ENCODE data around the gene DDX46.
"Not testable (repeated sequence)": the region's sequence is repeated elsewhere in the genome, so short reads cannot be mapped to it uniquely, and the experiment has no call there.

Gene DDX46

GRCh38 chr5:134833340-134834032 is 74.9 kb downstream of the DDX46 start:
- TF ChIP-seq CTCF (IDR thresholded peaks at IDR 0.05; ENCODE audit: control extremely low read depth, extremely low read depth, low read depth, missing control alignments): no peak
- ChIA-PET CTCF (interaction anchor here (1.2 to 3.0 kb wide), 3 partner anchors 8 to 71 kb away, joined by 3 to 14 read pairs (median 6); partner anchors contain the start of genes C5orf24 and PCBD2), POLR2A (interaction anchor here (0.5 kb wide), 1 partner anchor 30 kb away, joined by 6 read pairs; no protein-coding TSS in a partner anchor)
- no peak for DNase-seq (ENCODE audit: extremely low spot score)

DNA sequence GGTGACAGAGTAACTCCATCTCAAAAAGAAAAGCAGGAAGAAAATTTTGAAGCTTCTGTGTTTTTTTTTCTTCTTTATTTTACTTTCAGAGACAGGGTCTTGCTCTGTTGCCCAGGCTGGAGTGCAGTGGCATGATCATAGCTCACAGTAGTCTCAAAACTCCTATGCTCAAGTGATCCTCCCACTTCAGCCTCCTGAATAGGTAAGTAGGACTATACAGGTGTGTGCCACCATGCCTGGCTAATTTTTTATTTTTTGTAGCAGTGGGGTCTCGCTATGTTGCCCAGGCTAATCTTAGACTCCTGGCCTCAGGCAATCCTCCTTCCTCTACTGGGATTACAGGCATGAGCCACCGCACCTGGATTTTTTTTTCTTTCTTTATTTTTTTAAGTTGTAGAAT is 77.0 kb downstream of the DDX46 start:
- no peak for TF ChIP-seq CTCF (IDR thresholded peaks at IDR 0.05; ENCODE audit: control extremely low read depth, extremely low read depth, low read depth, missing control alignments)
- POLR2A ChIA-PET: no interaction called here
- no peak for DNase-seq (ENCODE audit: extremely low spot score)
- CTCF ChIA-PET: interaction anchor here (3.0 kb wide), 1 partner anchor 11 kb away, joined by 14 read pairs; no protein-coding TSS in a partner anchor

GRCh38 chr5:134837530-134838181 is 79.1 kb downstream of the DDX46 start:
- DNase-seq (ENCODE audit: extremely low spot score): no peak
- ChIA-PET POLR2A (no interaction called here), CTCF (no interaction called here)
- no peak for TF ChIP-seq CTCF (IDR thresholded peaks at IDR 0.05; ENCODE audit: control extremely low read depth, extremely low read depth, low read depth, missing control alignments)

DNA sequence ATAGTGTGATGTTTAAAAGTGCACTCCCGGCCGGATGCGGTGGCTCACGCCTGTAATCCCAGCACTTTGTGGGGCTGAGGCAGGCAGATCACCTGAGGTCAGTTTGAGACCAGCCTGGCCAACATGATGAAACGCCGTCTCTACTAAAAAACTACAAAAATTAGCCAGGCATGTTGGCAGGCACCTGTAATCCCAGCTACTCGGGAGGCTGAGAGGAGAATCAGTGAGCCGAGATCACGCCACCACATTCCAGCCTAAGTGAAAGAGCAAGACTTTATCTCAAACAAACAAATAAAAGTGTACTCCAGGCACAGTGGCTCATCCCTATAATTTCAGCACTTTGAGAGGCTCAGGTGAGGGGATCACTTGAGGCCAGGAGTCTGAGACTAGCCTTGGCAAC is 79.8 kb downstream of the DDX46 start:
- CTCF ChIA-PET, POLR2A ChIA-PET: not testable (repeated sequence)

GRCh38 chr5:134840811-134841210 is 82.2 kb downstream of the DDX46 start:
- DNase-seq (ENCODE audit: extremely low spot score): no peak
- CTCF ChIA-PET: interaction anchor here (1.2 kb wide), 1 partner anchor 18 kb away, joined by 5 read pairs; no protein-coding TSS in a partner anchor
- no peak for TF ChIP-seq CTCF (IDR thresholded peaks at IDR 0.05; ENCODE audit: control extremely low read depth, extremely low read depth, low read depth, missing control alignments)
- POLR2A ChIA-PET: no interaction called here

More for the DNA sequence above, 79.8 kb downstream of the DDX46 start:
- DNase-seq (ENCODE audit: extremely low spot score): not testable (repeated sequence)

DNA sequence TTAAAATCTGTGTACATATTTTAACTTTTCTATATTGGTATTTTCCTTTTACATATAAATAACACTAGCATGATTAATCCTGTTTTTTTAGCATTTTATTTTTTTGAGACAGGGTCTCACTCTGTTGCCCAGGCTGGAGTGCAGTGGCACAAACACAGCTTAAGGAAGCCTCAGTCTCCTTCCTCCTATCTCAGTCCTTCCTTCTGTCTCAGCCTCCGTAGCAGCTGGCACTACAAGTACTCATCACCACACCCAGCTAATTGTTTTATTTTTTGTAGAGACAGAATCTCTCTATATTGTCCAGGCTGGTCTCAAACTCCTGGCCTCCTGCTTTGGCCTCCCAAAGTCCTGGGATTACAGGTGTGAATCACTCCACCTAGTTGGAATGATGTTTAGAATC is 85.7 kb downstream of the DDX46 start:
- ChIA-PET CTCF (interaction anchor here (2.2 kb wide), 1 partner anchor 19 kb away, joined by 7 read pairs; no protein-coding TSS in a partner anchor), POLR2A (no interaction called here)
- DNase-seq (ENCODE audit: extremely low spot score): no peak
- no peak for TF ChIP-seq CTCF (IDR thresholded peaks at IDR 0.05; ENCODE audit: control extremely low read depth, extremely low read depth, low read depth, missing control alignments)
